SK-N-SH treated with all-trans-retinoic acid at 6 μM for 48 hours (cell line): ENCODE measurements around the gene CHTF8.
"Not testable (repeated sequence)": the region's sequence is repeated elsewhere in the genome, so short reads cannot be mapped to it uniquely, and the experiment has no call there.

Experiments used
- ATAC-seq: fragments of 200-7000 bp; cut with Tn5 transposase; 3 replicates; pipeline ENCODE4 v1.9.1; 2020; ENCODE audit warnings: mild to moderate bottlenecking, moderate library complexity
- ARNTL ChIP-seq: fragments of 450-650 bp; formaldehyde crosslinking; IDR thresholded peaks from 2 replicates; pipeline ENCODE4 v1.5.0; 2020; ENCODE audit warnings: low read depth, mild to moderate bottlenecking, moderate library complexity, borderline replicate concordance
- BACH2 ChIP-seq: fragments of 250-450 bp; sonication (Bioruptor Pico); IDR thresholded peaks from 2 replicates; pipeline ENCODE4 v1.9.0; 2021; ENCODE audit warnings: mild to moderate bottlenecking, borderline replicate concordance
- CSDC2 ChIP-seq: fragments of 250-450 bp; sonication (Bioruptor Pico); IDR thresholded peaks from 2 replicates; pipeline ENCODE4 v1.5.0; 2020; ENCODE audit warnings: mild to moderate bottlenecking, moderate library complexity
- CSRNP3 ChIP-seq: fragments of 250-450 bp; sonication (Bioruptor Pico); IDR thresholded peaks from 2 replicates; pipeline ENCODE4 v1.5.1; 2021; ENCODE audit warnings: mild to moderate bottlenecking, moderate library complexity
- ESRRG ChIP-seq: fragments of 250-450 bp; sonication (Bioruptor Pico); IDR thresholded peaks from 2 replicates; pipeline ENCODE4 v1.6.1; 2021; ENCODE audit warnings: mild to moderate bottlenecking
- GLIS3 ChIP-seq: fragments of 250-450 bp; sonication (Bioruptor Pico); IDR thresholded peaks from 2 replicates; pipeline ENCODE4 v1.5.0; 2020; ENCODE audit warnings: mild to moderate bottlenecking, moderate library complexity
- ISL1 ChIP-seq: fragments of 250-450 bp; sonication (Bioruptor Pico); IDR thresholded peaks from 2 replicates; pipeline ENCODE4 v2.1.2; 2022; ENCODE audit warnings: mild to moderate bottlenecking, moderate library complexity
- OSR1 ChIP-seq: fragments of 250-450 bp; sonication (Bioruptor Pico); IDR thresholded peaks from 2 replicates; pipeline ENCODE4 v1.8.0; 2022; ENCODE audit warnings: moderate library complexity, mild to moderate bottlenecking, inconsistent platforms
- POU6F1 ChIP-seq: fragments of 250-450 bp; sonication (Bioruptor Pico); IDR thresholded peaks from 2 replicates; pipeline ENCODE4 v1.8.0; 2021; ENCODE audit warnings: low read depth, mild to moderate bottlenecking, moderate library complexity, borderline replicate concordance
- PPARA ChIP-seq: fragments of 250-450 bp; sonication (Bioruptor Pico); IDR thresholded peaks from 2 replicates; pipeline ENCODE4 v1.5.0; 2020; ENCODE audit warnings: mild to moderate bottlenecking, borderline replicate concordance
- RARB ChIP-seq: fragments of 250-450 bp; sonication (Bioruptor Pico); IDR thresholded peaks from 2 replicates; pipeline ENCODE4 v1.8.0; 2021; ENCODE audit warnings: mild to moderate bottlenecking, moderate library complexity
- SNAI2 ChIP-seq: fragments of 250-450 bp; sonication (Bioruptor Pico); IDR thresholded peaks from 2 replicates; pipeline ENCODE4 v1.5.0; 2020; ENCODE audit warnings: mild to moderate bottlenecking, moderate library complexity
- TCF4 ChIP-seq: fragments of 250-450 bp; sonication (Bioruptor Pico); IDR thresholded peaks from 2 replicates; pipeline ENCODE4 v1.8.0; 2021; ENCODE audit warnings: mild to moderate bottlenecking, moderate library complexity, borderline replicate concordance
- TOX ChIP-seq: fragments of 250-450 bp; sonication (Bioruptor Pico); IDR thresholded peaks from 2 replicates; pipeline ENCODE4 v1.8.0; 2021; ENCODE audit warnings: mild to moderate bottlenecking, moderate library complexity, borderline replicate concordance
- TSHZ2 ChIP-seq: fragments of 250-450 bp; sonication (Bioruptor Pico); IDR thresholded peaks from 2 replicates; pipeline ENCODE4 v1.5.0; 2020; ENCODE audit warnings: mild to moderate bottlenecking, moderate library complexity
- ZC3H10 ChIP-seq: fragments of 250-450 bp; sonication (Bioruptor Pico); IDR thresholded peaks from 2 replicates; pipeline ENCODE4 v1.5.1; 2021; ENCODE audit warnings: mild to moderate bottlenecking, moderate library complexity
- ZFP3 ChIP-seq: fragments of 250-450 bp; sonication (Bioruptor Pico); IDR thresholded peaks from 2 replicates; pipeline ENCODE4 v1.5.0; 2020; ENCODE audit warnings: mild to moderate bottlenecking, moderate library complexity
- ZFP30 ChIP-seq: fragments of 450-650 bp; formaldehyde crosslinking; IDR thresholded peaks from 2 replicates; pipeline ENCODE4 v1.5.0; 2022; ENCODE audit warnings: mild to moderate bottlenecking, moderate library complexity
- ZNF565 ChIP-seq: fragments of 450-650 bp; formaldehyde crosslinking; conservative IDR thresholded peaks from 2 replicates; pipeline ENCODE4 v1.5.0; 2020; ENCODE audit warnings: low read depth, mild to moderate bottlenecking, moderate library complexity
- ZNF70 ChIP-seq: fragments of 450-650 bp; formaldehyde crosslinking; IDR thresholded peaks from 2 replicates; pipeline ENCODE4 v1.5.0; 2020; ENCODE audit warnings: mild to moderate bottlenecking, moderate library complexity
- ZNF8 ChIP-seq: fragments of 450-650 bp; formaldehyde crosslinking; IDR thresholded peaks from 2 replicates; pipeline ENCODE4 v1.5.0; 2020; ENCODE audit warnings: mild to moderate bottlenecking, moderate library complexity

The CHTF8 gene

GRCh38 chr16:69160192-69160591 is 27.8 kb upstream of the CHTF8 start:
- TF ChIP-seq ARNTL, result no peak
- no peak for TF ChIP-seq PPARA
- TF ChIP-seq RARB (CRISPR knock-in tag), result no peak
- no peak for TF ChIP-seq ZC3H10
- no peak for TF ChIP-seq ZNF8
- TF ChIP-seq POU6F1, result no peak
- TF ChIP-seq OSR1 (CRISPR knock-in tag), result no peak
- no peak for TF ChIP-seq ZFP3 (CRISPR knock-in tag)
- no peak for ATAC-seq

GRCh38 chr16:69157196-69157595 is 24.8 kb upstream of the CHTF8 start:
- no peak for ATAC-seq
- no peak for TF ChIP-seq ZNF70
- TF ChIP-seq ZNF8, result no peak

GRCh38 chr16:69150146-69150865 is 17.9 kb upstream of the CHTF8 start:
- TF ChIP-seq ZFP30 (CRISPR knock-in tag) (no peak), TCF4 (CRISPR knock-in tag) (no peak), BACH2 (CRISPR knock-in tag) (no peak), RARB (CRISPR knock-in tag) (no peak), ZNF8 (no peak), ZC3H10 (no peak), TSHZ2 (CRISPR knock-in tag) (no peak), ARNTL (no peak), CSRNP3 (CRISPR knock-in tag) (no peak), SNAI2 (CRISPR knock-in tag) (no peak), ISL1 (CRISPR knock-in tag) (no peak), ZFP3 (CRISPR knock-in tag) (no peak), GLIS3 (CRISPR knock-in tag) (no peak), CSDC2 (no peak)
- TF ChIP-seq, all 23 proteins: peak for 0
- peak; percentile 97 for ATAC-seq

GRCh38 chr16:69149621-69150020 is 17.2 kb upstream of the CHTF8 start:
- ATAC-seq, result not testable (repeated sequence)

- TF ChIP-seq TOX (CRISPR knock-in tag) (no peak), ZC3H10 (no peak), ESRRG (no peak), OSR1 (CRISPR knock-in tag) (no peak), TCF4 (CRISPR knock-in tag) (no peak), ISL1 (CRISPR knock-in tag) (no peak), POU6F1 (no peak), ZNF8 (no peak), PPARA (no peak), ZNF70 (no peak), BACH2 (CRISPR knock-in tag) (no peak), ZFP3 (CRISPR knock-in tag) (no peak), SNAI2 (CRISPR knock-in tag) (no peak), GLIS3 (CRISPR knock-in tag) (no peak), TSHZ2 (CRISPR knock-in tag) (no peak), ZNF565 (no peak), CSDC2 (no peak), ARNTL (no peak), RARB (CRISPR knock-in tag) (no peak), CSRNP3 (CRISPR knock-in tag) (no peak)
- ATAC-seq, result no peak
These were observed 13.3 kb upstream of the CHTF8 start for GRCh38 chr16:69145658-69146057.
